Lower leg skin (tissue), 3 donors: ENCODE measurements around the gene RHOF.

Experiments
- CTCF ChIP-seq, 3 donors: fragments of 450-650 bp; IDR thresholded peaks; one replicate each; pipeline ENCODE4 v1.5.1; 2016; ENCODE audit warnings: antibody characterized with exemption in 3 of 3, mild to moderate bottlenecking in 3 of 3, moderate library complexity in 2 of 3
- POLR2A ChIP-seq, 2 donors: fragments of 450-650 bp; IDR thresholded peaks; one replicate each; pipeline ENCODE4 v1.6.1; 2016 to 2017; ENCODE audit warnings: antibody characterized with exemption in 2 of 2, mild to moderate bottlenecking in 1 of 2, moderate library complexity in 1 of 2

GRCh38 chr12:121795034-121795968 lies 1.8 kb upstream of the RHOF start:
- peak in 1 of 3 donors; percentile 95 for TF ChIP-seq CTCF (IDR thresholded peaks at IDR 0.05)
- TF ChIP-seq POLR2A (IDR thresholded peaks at IDR 0.05): no peak
